IPS-15b (cell line): ENCODE results near the gene SDCCAG8.

Experiments
- H3K27me3 ChIP-seq: one replicate; pipeline ENCODE4 v1.6.1; 2013; ENCODE audit warnings: low read length; ENCODE audit not compliant: control insufficient read depth, insufficient read depth
- H3K36me3 ChIP-seq: one replicate; pipeline ENCODE4 v1.6.1; 2013; ENCODE audit warnings: low read length; ENCODE audit not compliant: control insufficient read depth, insufficient read depth
- H3K4me1 ChIP-seq: one replicate; pipeline ENCODE4 v1.6.1; 2013; ENCODE audit warnings: mild to moderate bottlenecking, low read length; ENCODE audit not compliant: control insufficient read depth, insufficient read depth
- H3K4me3 ChIP-seq: one replicate; pipeline ENCODE4 v1.5.1; 2013; ENCODE audit warnings: low read depth, low read length
- H3K9ac ChIP-seq: one replicate; pipeline ENCODE4 v1.6.1; 2013; ENCODE audit warnings: low read depth, mild to moderate bottlenecking, low read length
- H3K9me3 ChIP-seq: one replicate; pipeline ENCODE4 v1.6.1; 2013; ENCODE audit warnings: mild to moderate bottlenecking, low read length; ENCODE audit not compliant: control insufficient read depth, insufficient read depth

Gene SDCCAG8

GRCh38 chr1:243416495-243416894 lies 160.7 kb downstream of the SDCCAG8 start:
- H3K36me3 ChIP-seq = no peaks in the 10 kb centered on the region

GRCh38 chr1:243420016-243420945 lies 164.4 kb downstream of the SDCCAG8 start:
- Histone ChIP-seq H3K27me3 (no peaks in the 10 kb centered on the region), H3K9me3 (no peaks in the 10 kb centered on the region), H3K9ac (no peak overlapping the region), H3K4me1 (peaks cover 18% of the 10 kb centered on the region), H3K4me3 (no peak overlapping the region), H3K36me3 (no peaks in the 10 kb centered on the region)

More at GRCh38 chr1:243416495-243416894, 160.7 kb downstream of the SDCCAG8 start:
- Histone ChIP-seq H3K4me3 (no peak overlapping the region), H3K4me1 (peaks cover 25% of the 10 kb centered on the region), H3K9me3 (no peaks in the 10 kb centered on the region), H3K9ac (no peak overlapping the region), H3K27me3 (no peaks in the 10 kb centered on the region)

GRCh38 chr1:243420946-243421685 lies 165.3 kb downstream of the SDCCAG8 start:
- H3K9ac ChIP-seq = peak overlapping the region; percentile 24

GRCh38 chr1:243421784-243422183 lies 165.9 kb downstream of the SDCCAG8 start:
- peak overlapping the region; percentile 24 for H3K9ac ChIP-seq

More at GRCh38 chr1:243420946-243421685, 165.3 kb downstream of the SDCCAG8 start:
- Histone ChIP-seq H3K4me3 (no peak overlapping the region), H3K27me3 (no peaks in the 10 kb centered on the region), H3K4me1 (peaks cover 12% of the 10 kb centered on the region), H3K9me3 (no peaks in the 10 kb centered on the region), H3K36me3 (no peaks in the 10 kb centered on the region)

GRCh38 chr1:243422362-243422761 lies 166.5 kb downstream of the SDCCAG8 start:
- H3K4me1 ChIP-seq = peaks cover 8% of the 10 kb centered on the region
- H3K4me3 ChIP-seq = no peak overlapping the region
- no peaks in the 10 kb centered on the region for H3K9me3 ChIP-seq
- H3K9ac ChIP-seq = no peak overlapping the region
- no peaks in the 10 kb centered on the region for H3K36me3 ChIP-seq
- no peaks in the 10 kb centered on the region for H3K27me3 ChIP-seq

More at GRCh38 chr1:243421784-243422183, 165.9 kb downstream of the SDCCAG8 start:
- H3K9me3 ChIP-seq = no peaks in the 10 kb centered on the region
- H3K36me3 ChIP-seq = no peaks in the 10 kb centered on the region
- peaks cover 8% of the 10 kb centered on the region for H3K4me1 ChIP-seq
- no peaks in the 10 kb centered on the region for H3K27me3 ChIP-seq
- H3K4me3 ChIP-seq = no peak overlapping the region

- H3K4me1 ChIP-seq = no peaks in the 10 kb centered on the region
- H3K9me3 ChIP-seq = no peaks in the 10 kb centered on the region
- no peak overlapping the region for H3K4me3 ChIP-seq
- H3K9ac ChIP-seq = no peak overlapping the region
- no peaks in the 10 kb centered on the region for H3K36me3 ChIP-seq
- no peaks in the 10 kb centered on the region for H3K27me3 ChIP-seq
These were observed 172.2 kb downstream of the SDCCAG8 start for GRCh38 chr1:243428084-243428483.

- Histone ChIP-seq H3K4me3 (no peak overlapping the region), H3K4me1 (no peaks in the 10 kb centered on the region), H3K27me3 (no peaks in the 10 kb centered on the region), H3K36me3 (no peaks in the 10 kb centered on the region), H3K9ac (no peak overlapping the region), H3K9me3 (no peaks in the 10 kb centered on the region)
These were observed 172.9 kb downstream of the SDCCAG8 start for GRCh38 chr1:243428617-243429342.

GRCh38 chr1:243431591-243431990 lies 175.8 kb downstream of the SDCCAG8 start:
- Histone ChIP-seq H3K27me3 (no peaks in the 10 kb centered on the region), H3K4me1 (no peaks in the 10 kb centered on the region), H3K9me3 (no peaks in the 10 kb centered on the region), H3K36me3 (no peaks in the 10 kb centered on the region), H3K4me3 (no peak overlapping the region), H3K9ac (no peak overlapping the region)

- H3K36me3 ChIP-seq = no peaks in the 10 kb centered on the region
- no peak overlapping the region for H3K9ac ChIP-seq
- no peaks in the 10 kb centered on the region for H3K4me1 ChIP-seq
- H3K4me3 ChIP-seq = no peak overlapping the region
- H3K9me3 ChIP-seq = no peaks in the 10 kb centered on the region
- no peaks in the 10 kb centered on the region for H3K27me3 ChIP-seq
These were observed 176.3 kb downstream of the SDCCAG8 start for GRCh38 chr1:243432136-243432535.

GRCh38 chr1:243433737-243434370 lies 178.0 kb downstream of the SDCCAG8 start:
- Histone ChIP-seq H3K4me3 (no peak overlapping the region), H3K9ac (no peak overlapping the region), H3K36me3 (no peaks in the 10 kb centered on the region), H3K4me1 (no peaks in the 10 kb centered on the region), H3K9me3 (no peaks in the 10 kb centered on the region), H3K27me3 (no peaks in the 10 kb centered on the region)

GRCh38 chr1:243434594-243434993 lies 178.8 kb downstream of the SDCCAG8 start:
- Histone ChIP-seq H3K4me3 (no peak overlapping the region), H3K9me3 (no peaks in the 10 kb centered on the region), H3K27me3 (no peaks in the 10 kb centered on the region), H3K9ac (no peak overlapping the region), H3K36me3 (no peaks in the 10 kb centered on the region), H3K4me1 (peaks cover under 1% of the 10 kb centered on the region)
